Neural cell (in vitro differentiated cells): ENCODE data around the gene AQP5. TPM values are rescaled to one million over a fixed set of nuclear protein-coding genes. Genes with fewer than 3 reads are reported as not detected.

Experiments
- H2AFZ ChIP-seq: fragments of 200-600, 300-800 bp; sonication (generic), shearing (Covaris generic); 2 replicates; pipeline ENCODE4 v1.6.0; 2014; ENCODE audit warnings: low read depth, mild to moderate bottlenecking, antibody characterized with exemption, low read length, moderate library complexity
- H3F3A ChIP-seq: fragments of 200-600 bp; shearing (Covaris generic); 2 replicates; pipeline ENCODE4 v1.6.1; 2016; ENCODE audit warnings: mild to moderate bottlenecking, moderate library complexity, mixed read lengths, antibody characterized with exemption, low read length; ENCODE audit not compliant: insufficient read depth, poor library complexity, severe bottlenecking
- H3K27ac ChIP-seq: fragments of 200-600, 300-800 bp; sonication (generic), shearing (Covaris generic); 2 replicates; pipeline ENCODE4 v1.5.1; 2014; ENCODE audit warnings: mild to moderate bottlenecking, low read length, moderate library complexity
- H3K27me3 ChIP-seq: fragments of 300-800, 200-600 bp; sonication (generic), shearing (Covaris generic); 2 replicates; pipeline ENCODE4 v1.6.0; 2014; ENCODE audit warnings: mild to moderate bottlenecking, low read depth, low read length, moderate library complexity; ENCODE audit not compliant: insufficient read depth
- H3K36me3 ChIP-seq: fragments of 300-800, 200-600 bp; sonication (generic), shearing (Covaris generic); 2 replicates; pipeline ENCODE4 v1.5.1; 2014; ENCODE audit warnings: mild to moderate bottlenecking, antibody characterized with exemption, low read length, moderate library complexity; ENCODE audit not compliant: insufficient read depth
- H3K4me2 ChIP-seq: fragments of 300-800, 200-600 bp; sonication (generic), shearing (Covaris generic); 2 replicates; pipeline ENCODE4 v1.6.0; 2014; ENCODE audit warnings: mild to moderate bottlenecking, low read length
- H3K4me3 ChIP-seq: fragments of 300-800, 200-600 bp; sonication (generic), shearing (Covaris generic); 2 replicates; pipeline ENCODE4 v1.5.1; 2014; ENCODE audit warnings: mild to moderate bottlenecking, low read length, moderate library complexity
- H3K79me2 ChIP-seq: fragments of 200-600 bp; shearing (Covaris generic); replicated peaks from 2 replicates; pipeline ENCODE4 v1.6.0; 2014; ENCODE audit warnings: mild to moderate bottlenecking, low read length, moderate library complexity; ENCODE audit not compliant: insufficient read depth
- H3K9ac ChIP-seq: fragments of 300-800, 200-600 bp; sonication (generic), shearing (Covaris generic); 2 replicates; pipeline ENCODE4 v1.6.1; 2016; ENCODE audit warnings: mild to moderate bottlenecking, low read length, mixed read lengths
- H3K9me2 ChIP-seq: fragments of 200-600 bp; shearing (Covaris generic); 2 replicates; pipeline ENCODE4 v1.6.1; 2016; ENCODE audit warnings: mild to moderate bottlenecking, low read length, mixed read lengths; ENCODE audit not compliant: insufficient read depth
- H3K9me3 ChIP-seq: fragments of 200-600, 300-800 bp; sonication (generic), shearing (Covaris generic); 2 replicates; pipeline ENCODE4 v1.6.1; 2016; ENCODE audit warnings: mild to moderate bottlenecking, mixed run types, low read length, moderate library complexity, mixed read lengths
- H4K20me1 ChIP-seq: fragments of 200-600 bp; shearing (Covaris generic); 2 replicates; pipeline ENCODE4 v1.6.1; 2016; ENCODE audit warnings: mild to moderate bottlenecking, mixed run types; ENCODE audit not compliant: insufficient read depth
- EP300 ChIP-seq: fragments of 450-650 bp; conservative IDR thresholded peaks from 2 replicates; pipeline ENCODE4 v1.6.1; 2014; ENCODE audit warnings: antibody characterized with exemption, mild to moderate bottlenecking, moderate library complexity; ENCODE audit not compliant: poor library complexity, severe bottlenecking
- EZH2 ChIP-seq: fragments of 200-600, 300-800 bp; shearing (Covaris generic), sonication (generic); IDR thresholded peaks from 2 replicates; pipeline ENCODE4 v1.6.1; 2014; ENCODE audit warnings: antibody characterized with exemption, low read length, borderline replicate concordance, mild to moderate bottlenecking; ENCODE audit not compliant: insufficient read depth, poor library complexity, severe bottlenecking
- MXI1 ChIP-seq: fragments of 450-650 bp; conservative IDR thresholded peaks from 2 replicates; pipeline ENCODE4 v1.6.1; 2014; ENCODE audit warnings: antibody characterized with exemption, mild to moderate bottlenecking; ENCODE audit not compliant: poor library complexity, severe bottlenecking
- RAD21 ChIP-seq: fragments of 450-650 bp; conservative IDR thresholded peaks from 2 replicates; pipeline ENCODE4 v1.6.1; 2014; ENCODE audit warnings: antibody characterized with exemption, mild to moderate bottlenecking, moderate library complexity
- SMC3 ChIP-seq: fragments of 450-650 bp; conservative IDR thresholded peaks from 2 replicates; pipeline ENCODE4 v1.6.1; 2014; ENCODE audit warnings: antibody characterized with exemption, mild to moderate bottlenecking, moderate library complexity; ENCODE audit not compliant: poor library complexity
- polyA plus RNA-seq: library from polyadenylated mRNA; depleted of rRNA; stranded (reverse); fragments of >200 nt; gene quantifications from 2 replicates; pipeline ENCODE4 v1.2.3, GENCODE V29; 2014
- TF ChIP-seq, protein P1 (sequence below): IDR thresholded peaks from 2 replicates; pipeline ENCODE4 v1.6.1; 2012; ENCODE audit warnings: borderline replicate concordance
- TF ChIP-seq, protein P2 (sequence below): fragments of 450-650 bp; IDR thresholded peaks from 2 replicates; pipeline ENCODE4 v1.5.1; 2014; ENCODE audit warnings: antibody characterized with exemption, mild to moderate bottlenecking, moderate library complexity; ENCODE audit not compliant: poor library complexity, severe bottlenecking

AQP5 gene
- polyA plus RNA-seq, 1 donor from 2014 or later = not detected

DNA sequence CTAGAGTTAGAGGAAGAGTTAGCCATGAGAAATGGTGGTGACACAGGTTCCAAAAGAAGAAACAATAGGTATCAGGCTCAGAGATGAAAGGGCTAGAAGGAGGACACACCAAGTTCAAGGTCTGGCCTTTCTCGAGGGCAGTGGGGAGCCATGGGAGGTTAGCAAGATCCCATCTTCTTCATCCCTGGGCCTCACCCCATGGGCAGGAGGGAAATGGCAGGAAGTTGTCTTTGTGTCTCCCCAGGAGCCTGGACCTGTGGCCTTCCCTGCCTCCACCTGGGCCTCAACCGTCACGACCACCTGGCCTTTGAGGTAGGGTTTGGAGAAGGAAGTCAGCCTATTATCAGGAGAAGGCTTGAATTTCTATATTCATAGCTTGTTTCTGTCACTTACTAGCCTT lies 17.0 kb upstream of the AQP5 start:
- Histone ChIP-seq H3K79me2 (no peaks in the 10 kb centered on the region), H3K36me3 (no peaks in the 10 kb centered on the region), H3K4me3 (no peak overlapping the region), H3K4me2 (no peak overlapping the region), H2AFZ (no peak overlapping the region), H3K27ac (no peak overlapping the region), H3F3A (no peaks in the 10 kb centered on the region), H3K27me3 (no peaks in the 10 kb centered on the region), H3K9ac (no peak overlapping the region), H3K9me3 (no peaks in the 10 kb centered on the region), H3K9me2 (no peaks in the 10 kb centered on the region), H4K20me1 (no peaks in the 10 kb centered on the region)
- TF ChIP-seq MXI1 = no peak
- TF ChIP-seq, protein P1, sequence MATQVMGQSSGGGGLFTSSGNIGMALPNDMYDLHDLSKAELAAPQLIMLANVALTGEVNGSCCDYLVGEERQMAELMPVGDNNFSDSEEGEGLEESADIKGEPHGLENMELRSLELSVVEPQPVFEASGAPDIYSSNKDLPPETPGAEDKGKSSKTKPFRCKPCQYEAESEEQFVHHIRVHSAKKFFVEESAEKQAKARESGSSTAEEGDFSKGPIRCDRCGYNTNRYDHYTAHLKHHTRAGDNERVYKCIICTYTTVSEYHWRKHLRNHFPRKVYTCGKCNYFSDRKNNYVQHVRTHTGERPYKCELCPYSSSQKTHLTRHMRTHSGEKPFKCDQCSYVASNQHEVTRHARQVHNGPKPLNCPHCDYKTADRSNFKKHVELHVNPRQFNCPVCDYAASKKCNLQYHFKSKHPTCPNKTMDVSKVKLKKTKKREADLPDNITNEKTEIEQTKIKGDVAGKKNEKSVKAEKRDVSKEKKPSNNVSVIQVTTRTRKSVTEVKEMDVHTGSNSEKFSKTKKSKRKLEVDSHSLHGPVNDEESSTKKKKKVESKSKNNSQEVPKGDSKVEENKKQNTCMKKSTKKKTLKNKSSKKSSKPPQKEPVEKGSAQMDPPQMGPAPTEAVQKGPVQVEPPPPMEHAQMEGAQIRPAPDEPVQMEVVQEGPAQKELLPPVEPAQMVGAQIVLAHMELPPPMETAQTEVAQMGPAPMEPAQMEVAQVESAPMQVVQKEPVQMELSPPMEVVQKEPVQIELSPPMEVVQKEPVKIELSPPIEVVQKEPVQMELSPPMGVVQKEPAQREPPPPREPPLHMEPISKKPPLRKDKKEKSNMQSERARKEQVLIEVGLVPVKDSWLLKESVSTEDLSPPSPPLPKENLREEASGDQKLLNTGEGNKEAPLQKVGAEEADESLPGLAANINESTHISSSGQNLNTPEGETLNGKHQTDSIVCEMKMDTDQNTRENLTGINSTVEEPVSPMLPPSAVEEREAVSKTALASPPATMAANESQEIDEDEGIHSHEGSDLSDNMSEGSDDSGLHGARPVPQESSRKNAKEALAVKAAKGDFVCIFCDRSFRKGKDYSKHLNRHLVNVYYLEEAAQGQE = no peak
- no peak for TF ChIP-seq EP300
- no peak for TF ChIP-seq SMC3
- TF ChIP-seq RAD21 = no peak

DNA sequence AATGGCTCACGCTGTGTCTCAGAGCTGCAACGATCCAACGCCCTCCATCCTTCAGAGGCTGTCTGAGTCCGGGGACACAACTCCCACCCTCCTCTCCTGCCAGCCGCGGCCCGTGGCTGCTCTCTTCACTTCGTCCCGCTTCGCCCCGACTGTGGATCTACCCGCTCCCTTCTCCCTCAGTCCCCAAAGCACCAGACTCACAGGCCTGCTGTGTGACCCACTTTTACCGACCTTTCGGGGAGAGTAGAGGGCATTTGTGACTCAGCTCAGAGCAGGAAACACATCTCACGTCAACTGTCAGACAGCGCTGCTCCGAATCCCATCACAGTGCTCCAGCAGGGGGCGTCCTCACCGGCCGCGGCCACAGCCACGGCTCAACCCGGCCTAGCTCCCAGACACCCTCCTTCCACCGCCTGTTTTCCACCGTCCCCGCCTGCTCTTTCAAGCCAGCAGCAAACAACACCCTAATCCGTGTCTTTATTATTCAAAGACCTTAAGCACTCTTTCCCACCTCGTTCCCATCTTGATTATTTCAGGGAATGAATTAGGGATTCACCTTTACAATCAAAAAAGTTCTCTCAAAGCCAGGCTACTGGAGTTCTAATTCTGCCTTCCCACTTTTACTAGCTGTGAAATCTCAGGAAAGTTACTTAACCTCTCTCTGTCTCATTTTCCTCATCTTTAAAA lies 16.1 kb upstream of the AQP5 start:
- Histone ChIP-seq H3K27ac (no peak overlapping the region), H3K4me2 (peak overlapping the region; percentile 52), H3K4me3 (peak overlapping the region; percentile 54), H3K9me2 (no peaks in the 10 kb centered on the region), H4K20me1 (no peaks in the 10 kb centered on the region), H3K9ac (no peak overlapping the region), H3K36me3 (no peaks in the 10 kb centered on the region), H3F3A (no peaks in the 10 kb centered on the region), H3K27me3 (no peaks in the 10 kb centered on the region), H3K9me3 (no peaks in the 10 kb centered on the region), H2AFZ (no peak overlapping the region), H3K79me2 (no peaks in the 10 kb centered on the region)
- TF ChIP-seq, protein P2, sequence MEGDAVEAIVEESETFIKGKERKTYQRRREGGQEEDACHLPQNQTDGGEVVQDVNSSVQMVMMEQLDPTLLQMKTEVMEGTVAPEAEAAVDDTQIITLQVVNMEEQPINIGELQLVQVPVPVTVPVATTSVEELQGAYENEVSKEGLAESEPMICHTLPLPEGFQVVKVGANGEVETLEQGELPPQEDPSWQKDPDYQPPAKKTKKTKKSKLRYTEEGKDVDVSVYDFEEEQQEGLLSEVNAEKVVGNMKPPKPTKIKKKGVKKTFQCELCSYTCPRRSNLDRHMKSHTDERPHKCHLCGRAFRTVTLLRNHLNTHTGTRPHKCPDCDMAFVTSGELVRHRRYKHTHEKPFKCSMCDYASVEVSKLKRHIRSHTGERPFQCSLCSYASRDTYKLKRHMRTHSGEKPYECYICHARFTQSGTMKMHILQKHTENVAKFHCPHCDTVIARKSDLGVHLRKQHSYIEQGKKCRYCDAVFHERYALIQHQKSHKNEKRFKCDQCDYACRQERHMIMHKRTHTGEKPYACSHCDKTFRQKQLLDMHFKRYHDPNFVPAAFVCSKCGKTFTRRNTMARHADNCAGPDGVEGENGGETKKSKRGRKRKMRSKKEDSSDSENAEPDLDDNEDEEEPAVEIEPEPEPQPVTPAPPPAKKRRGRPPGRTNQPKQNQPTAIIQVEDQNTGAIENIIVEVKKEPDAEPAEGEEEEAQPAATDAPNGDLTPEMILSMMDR = peak; percentile 87
- TF ChIP-seq MXI1 (no peak), SMC3 (peak; percentile 71), EZH2 (no peak), EP300 (no peak), RAD21 (peak; percentile 59)
- TF ChIP-seq, protein P1 = no peak
